Endothelial cell of umbilical vein (primary cell): ENCODE measurements around the gene CDYL. TPM values are rescaled to one million over a fixed set of nuclear protein-coding genes. Genes with fewer than 3 reads are reported as not detected.

Experiments
- BruUV-seq: library from RNA; stranded (reverse); fragments of 400-500 nt; replicated peaks from 2 replicates; lab custom pipeline; 2021; lab: Mats Ljungman, UMichigan
- CTCF ChIA-PET: fragments of 300-600, 350-600 bp; sonication (Branson Sonifier 250); formaldehyde crosslinking; loops from one replicate; lab custom pipeline; 2021; ENCODE audit warnings: antibody characterized with exemption, inconsistent platforms; lab: Charles Lee
- POLR2A ChIA-PET: fragments of 300-600, 350-600 bp; sonication (Branson Sonifier 250); formaldehyde crosslinking; loops from one replicate; lab custom pipeline; 2021; ENCODE audit warnings: antibody characterized with exemption, inconsistent platforms; lab: Charles Lee
- DNase-seq: peaks from one replicate; pipeline ENCODE4 v3.0.0-alpha.2; 2011; ENCODE audit warnings: low read depth, low spot score
- FAIRE-seq: peaks from 2 replicates; lab custom pipeline; 2011; peaks lifted over from hg19 to GRCh38; lab: Jason Lieb, UNC
- H2AFZ ChIP-seq: 2 replicates; pipeline ENCODE4 v1.6.0; 2012; ENCODE audit warnings: low read depth, low read length, control low read depth, inconsistent platforms
- H3K27ac ChIP-seq: 2 replicates; pipeline ENCODE4 v1.5.1; 2011; ENCODE audit warnings: low read depth, mild to moderate bottlenecking, control low read depth, low read length, moderate library complexity; ENCODE audit not compliant: insufficient read depth
- H3K27me3 ChIP-seq, 2 experiments: 2 replicates each; pipeline versions ENCODE4 v1.6.0 to v1.6.1; 2011; ENCODE audit warnings: low read length in 2 of 2, mixed read lengths in 1 of 2; ENCODE audit not compliant: control insufficient read depth in 2 of 2, insufficient read depth in 2 of 2
- H3K36me3 ChIP-seq, 2 experiments: 2 replicates in 1 of 2; 3 replicates in 1 of 2; pipeline ENCODE4 v1.5.1; 2011; ENCODE audit warnings: low read length in 2 of 2, mild to moderate bottlenecking in 1 of 2, moderate library complexity in 1 of 2; ENCODE audit not compliant: control insufficient read depth in 2 of 2, insufficient read depth in 2 of 2; ENCODE audit errors: extremely low read depth in 1 of 2
- H3K4me1 ChIP-seq: 3 replicates; pipeline ENCODE4 v1.5.1; 2011; ENCODE audit warnings: mild to moderate bottlenecking, low read length; ENCODE audit not compliant: control insufficient read depth, insufficient read depth; ENCODE audit errors: extremely low read depth
- H3K4me2 ChIP-seq: 2 replicates; pipeline ENCODE4 v1.6.1; 2011; ENCODE audit warnings: low read length, control low read depth, mixed read lengths; ENCODE audit not compliant: insufficient read depth
- H3K4me3 ChIP-seq, 3 experiments: fragments of 200-600 bp in 1 of 3; sonication (generic), shearing (Covaris generic) in 1 of 3; replicated peaks in 1 of 3; 2 replicates each; pipeline ENCODE4 v1.5.1; 2011 to 2016; ENCODE audit warnings: control low read depth in 3 of 3, low read length in 3 of 3, mild to moderate bottlenecking in 2 of 3, inconsistent platforms in 1 of 3, low read depth in 1 of 3, moderate library complexity in 1 of 3; ENCODE audit not compliant: insufficient read depth in 1 of 3
- H3K79me2 ChIP-seq: 2 replicates; pipeline ENCODE4 v1.6.0; 2012; ENCODE audit warnings: low read length, inconsistent platforms; ENCODE audit not compliant: control insufficient read depth, insufficient read depth
- H3K9ac ChIP-seq: replicated peaks from 2 replicates; pipeline ENCODE3; 2011; ENCODE audit warnings: low read length, control low read depth; ENCODE audit not compliant: insufficient read depth; ENCODE audit errors: extremely low read depth
- H3K9me1 ChIP-seq: replicated peaks from 3 replicates; pipeline ENCODE4 v1.6.0; 2011; ENCODE audit warnings: mild to moderate bottlenecking, low read length; ENCODE audit not compliant: control insufficient read depth, insufficient read depth; ENCODE audit errors: extremely low read depth
- H3K9me3 ChIP-seq: replicated peaks from 2 replicates; pipeline ENCODE4 v1.5.1; 2012; ENCODE audit warnings: low read length, inconsistent platforms; ENCODE audit not compliant: control insufficient read depth, insufficient read depth
- H4K20me1 ChIP-seq: replicated peaks from 2 replicates; pipeline ENCODE3; 2011; ENCODE audit warnings: mild to moderate bottlenecking, low read length; ENCODE audit not compliant: control insufficient read depth, insufficient read depth; ENCODE audit errors: extremely low read depth
- EZH2 ChIP-seq: IDR thresholded peaks from 2 replicates; pipeline ENCODE4 v1.6.1; 2012; ENCODE audit warnings: borderline replicate concordance, low read depth, mild to moderate bottlenecking, moderate library complexity, low read length, inconsistent platforms; ENCODE audit not compliant: severe bottlenecking
- FOS ChIP-seq: IDR thresholded peaks from 2 replicates; pipeline ENCODE4 v1.6.1; 2011; ENCODE audit warnings: mild to moderate bottlenecking, low read length, moderate library complexity, borderline replicate concordance; ENCODE audit not compliant: insufficient read depth
- GATA2 ChIP-seq: IDR thresholded peaks from 2 replicates; pipeline ENCODE4 v1.7.0; 2011; ENCODE audit warnings: low read depth, mild to moderate bottlenecking, moderate library complexity, mixed read lengths, low read length; ENCODE audit not compliant: insufficient read length, insufficient read depth
- JUN ChIP-seq: IDR thresholded peaks from 2 replicates; pipeline ENCODE4 v1.6.1; 2011; ENCODE audit warnings: borderline replicate concordance, low read depth; ENCODE audit not compliant: insufficient read length, insufficient read depth
- MYC ChIP-seq: IDR thresholded peaks from one replicate; pipeline ENCODE4 v1.6.1; 2011; ENCODE audit warnings: mild to moderate bottlenecking, low read depth, low read length
- POLR2A ChIP-seq: IDR thresholded peaks from 2 replicates; pipeline ENCODE4 v1.6.1; 2012; ENCODE audit warnings: low read depth, mild to moderate bottlenecking, control low read depth, low read length
- POLR2AphosphoS5 ChIP-seq: IDR thresholded peaks from 2 replicates; pipeline ENCODE4 v1.6.1; 2012; ENCODE audit warnings: low read depth, mild to moderate bottlenecking, control low read depth, low read length, moderate library complexity; ENCODE audit not compliant: insufficient read depth
- dilution Hi-C: fragments of 300-500 bp; cut with MboI; formaldehyde crosslinking; loops from one replicate; pipeline ENCODE4 v1.15.0; 2019; ENCODE audit warnings: low sequenced_read_pairs; ENCODE audit not compliant: extremely low pct_ligation_motif_present
- intact Hi-C: fragments of 100-400 bp; cut with micrococcal nuclease; formaldehyde crosslinking; loops from one replicate; pipeline ENCODE4 v1.10.0; 2022
- polyA plus RNA-seq, 4 experiments: library from polyadenylated mRNA; depleted of rRNA in 3 of 4; stranded (reverse) in 3 of 4; unstranded in 1 of 4; fragments of >200 nt; gene quantifications; 2 replicates each; pipeline versions ENCODE4 v1.2.1 to v1.2.3, GENCODE V29; 2011 to 2012; ENCODE audit warnings: missing spikeins in 1 of 4
- total RNA-seq: library from RNA; stranded (reverse); gene quantifications from 2 replicates; pipeline ENCODE4 v1.2.3, GENCODE V29; 2021
- TF ChIP-seq, protein P1 (sequence below): IDR thresholded peaks from 2 replicates; pipeline ENCODE4 v1.6.1; 2011; ENCODE audit not compliant: insufficient read depth, insufficient read length
- TF ChIP-seq, protein P2 (sequence below), 2 donors: IDR thresholded peaks; 1 replicate in 1 of 2; 2 replicates in 1 of 2; pipeline ENCODE4 v1.5.1; 2011; ENCODE audit warnings: low read length in 2 of 2, mild to moderate bottlenecking in 2 of 2, moderate library complexity in 2 of 2, control low read depth in 1 of 2, inconsistent platforms in 1 of 2, low read depth in 1 of 2; ENCODE audit not compliant: insufficient read depth in 1 of 2; ENCODE audit errors: extremely low read depth in 1 of 2

Gene CDYL
- total and polyA plus RNA-seq, 2 donors (not counting 3 experiments of a cell fraction or from before 2014, with no cell fraction given): 10.2 to 35.6 TPM

DNA sequence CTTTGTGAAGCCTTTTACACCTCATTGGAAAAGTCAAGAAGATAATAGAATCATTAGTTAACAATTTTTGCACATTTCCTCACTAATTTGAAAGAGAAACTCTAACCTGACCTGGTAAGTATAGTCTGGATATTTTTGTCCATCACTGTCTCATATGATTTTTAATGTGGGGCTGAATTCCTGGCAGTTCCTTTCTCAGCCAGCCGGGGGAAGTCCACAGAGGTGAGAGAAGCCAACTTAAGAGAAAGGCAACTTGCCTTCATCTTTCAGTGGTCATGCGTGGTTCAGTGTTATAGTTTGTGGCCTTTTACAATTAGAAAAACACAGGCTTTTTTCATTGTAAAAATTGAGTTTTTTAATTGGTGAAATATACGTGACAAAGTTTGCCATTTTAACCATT, 80.6 kb downstream of the CDYL start:
- no peak overlapping the region for H3K4me3 ChIP-seq
- H2AFZ ChIP-seq: no peak overlapping the region
- TF ChIP-seq POLR2A (no peak), JUN (no peak), FOS (no peak), POLR2AphosphoS5 (no peak)
- H4K20me1 ChIP-seq: no peaks in the 10 kb centered on the region
- ChIA-PET POLR2A (no interaction called here), CTCF (no interaction called here)
- intact Hi-C loops: no loop called here
- no peak overlapping the region for H3K27ac ChIP-seq
- H3K9me1 ChIP-seq: no peaks in the 10 kb centered on the region
- H3K27me3 ChIP-seq: no peaks in the 10 kb centered on the region
- H3K36me3 ChIP-seq: no peaks in the 10 kb centered on the region
- no peaks in the 10 kb centered on the region for H3K9me3 ChIP-seq
- dilution Hi-C loops: no loop called here
- no peak overlapping the region for H3K9ac ChIP-seq
- FAIRE-seq: no peak
- H3K79me2 ChIP-seq: peaks cover 26% of the 10 kb centered on the region
- no peak for DNase-seq
- no TSS peak for BruUV-seq
- no peaks in the 10 kb centered on the region for H3K4me1 ChIP-seq
- H3K4me2 ChIP-seq: no peak overlapping the region

DNA sequence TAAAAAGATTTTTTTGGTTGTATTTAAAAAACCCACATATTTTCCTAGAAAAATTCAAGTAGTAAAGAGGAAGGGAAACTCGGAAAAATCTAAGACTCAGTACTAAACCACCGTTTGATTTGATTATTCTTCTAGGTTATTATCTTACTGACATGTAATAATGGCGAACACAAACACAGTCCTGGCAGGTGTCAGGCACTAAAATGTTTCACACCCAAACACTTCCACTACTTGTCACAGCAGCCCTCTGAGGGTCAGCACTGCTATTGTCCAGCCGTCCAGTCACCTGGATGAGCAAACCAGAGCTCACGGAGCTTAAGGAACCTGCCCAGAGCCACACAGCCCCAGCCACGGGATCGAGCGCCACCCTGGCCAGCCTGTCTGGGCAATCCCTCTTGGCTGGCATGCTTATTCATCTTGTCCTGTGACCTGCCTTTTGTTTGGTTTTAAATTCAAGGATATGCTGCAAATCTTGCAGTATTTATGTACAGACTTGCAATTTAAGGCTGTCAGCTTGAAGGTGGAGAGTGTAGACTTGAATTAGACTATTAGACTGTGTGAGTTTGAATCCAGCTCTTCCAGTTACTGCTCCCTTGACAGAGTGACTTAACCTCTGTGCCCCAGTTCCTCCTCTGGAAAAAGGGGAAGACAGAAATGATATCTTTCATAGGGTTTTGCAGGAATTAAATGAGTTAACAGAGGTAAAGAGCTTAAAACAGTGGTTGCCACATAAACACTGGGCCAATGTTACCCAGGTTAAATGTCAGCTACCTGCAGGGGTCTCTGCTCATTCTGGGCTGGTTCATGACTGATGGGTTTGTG, 82.2 kb downstream of the CDYL start:
- DNase-seq: no peak
- Histone ChIP-seq H3K4me2 (no peak overlapping the region), H3K9ac (no peak overlapping the region), H3K36me3 (no peaks in the 10 kb centered on the region), H3K27me3 (no peaks in the 10 kb centered on the region), H3K27ac (no peak overlapping the region), H3K4me3 (no peak overlapping the region), H3K79me2 (peaks cover 29% of the 10 kb centered on the region), H2AFZ (no peak overlapping the region), H3K4me1 (no peaks in the 10 kb centered on the region), H3K9me3 (no peaks in the 10 kb centered on the region), H4K20me1 (no peaks in the 10 kb centered on the region), H3K9me1 (no peaks in the 10 kb centered on the region)
- TF ChIP-seq MYC (no peak), GATA2 (no peak), FOS (no peak), JUN (no peak), POLR2A (no peak), EZH2 (no peak)
- TF ChIP-seq, protein P1, sequence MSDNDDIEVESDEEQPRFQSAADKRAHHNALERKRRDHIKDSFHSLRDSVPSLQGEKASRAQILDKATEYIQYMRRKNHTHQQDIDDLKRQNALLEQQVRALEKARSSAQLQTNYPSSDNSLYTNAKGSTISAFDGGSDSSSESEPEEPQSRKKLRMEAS: no peak
- TF ChIP-seq, protein P2, sequence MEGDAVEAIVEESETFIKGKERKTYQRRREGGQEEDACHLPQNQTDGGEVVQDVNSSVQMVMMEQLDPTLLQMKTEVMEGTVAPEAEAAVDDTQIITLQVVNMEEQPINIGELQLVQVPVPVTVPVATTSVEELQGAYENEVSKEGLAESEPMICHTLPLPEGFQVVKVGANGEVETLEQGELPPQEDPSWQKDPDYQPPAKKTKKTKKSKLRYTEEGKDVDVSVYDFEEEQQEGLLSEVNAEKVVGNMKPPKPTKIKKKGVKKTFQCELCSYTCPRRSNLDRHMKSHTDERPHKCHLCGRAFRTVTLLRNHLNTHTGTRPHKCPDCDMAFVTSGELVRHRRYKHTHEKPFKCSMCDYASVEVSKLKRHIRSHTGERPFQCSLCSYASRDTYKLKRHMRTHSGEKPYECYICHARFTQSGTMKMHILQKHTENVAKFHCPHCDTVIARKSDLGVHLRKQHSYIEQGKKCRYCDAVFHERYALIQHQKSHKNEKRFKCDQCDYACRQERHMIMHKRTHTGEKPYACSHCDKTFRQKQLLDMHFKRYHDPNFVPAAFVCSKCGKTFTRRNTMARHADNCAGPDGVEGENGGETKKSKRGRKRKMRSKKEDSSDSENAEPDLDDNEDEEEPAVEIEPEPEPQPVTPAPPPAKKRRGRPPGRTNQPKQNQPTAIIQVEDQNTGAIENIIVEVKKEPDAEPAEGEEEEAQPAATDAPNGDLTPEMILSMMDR (IDR thresholded peaks at IDR 0.05; ENCODE audit: extremely low read depth in 1 of 2, insufficient read depth in 1 of 2, low read depth in 1 of 2, low read length in 2 of 2): no peak
- dilution Hi-C loops: no loop called here
- intact Hi-C loops: no loop called here
- no peak for FAIRE-seq
- ChIA-PET CTCF (interaction anchor here (0.9 to 1.1 kb wide), 2 partner anchors 10 to 46 kb away, joined by 3 to 4 read pairs; no protein-coding TSS in a partner anchor), POLR2A (no interaction called here)
- BruUV-seq: no TSS peak
